ENCODE results near the gene COL13A1.

Gene COL13A1

DNA sequence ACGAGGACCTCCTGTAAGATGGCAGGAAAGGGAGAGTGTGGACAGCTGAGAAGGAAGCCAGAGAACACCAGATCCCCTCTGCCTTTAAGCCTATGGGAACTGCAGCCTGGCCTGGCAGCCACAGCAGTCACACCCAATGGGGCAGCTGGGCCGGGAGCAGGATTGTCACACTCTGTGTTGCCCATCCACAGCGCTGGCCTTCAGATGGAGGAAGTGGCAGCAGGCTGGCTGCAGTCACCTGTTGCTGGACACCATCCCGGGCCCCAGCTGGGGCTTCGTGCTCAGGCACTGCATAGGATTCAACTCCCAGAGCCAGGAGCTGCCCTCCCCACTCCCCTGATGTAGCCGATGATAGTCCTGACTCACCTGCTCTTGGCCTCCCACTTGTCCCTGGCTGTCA is 114.4 kb downstream of the COL13A1 start:
- no peak overlapping the region for H3K9ac ChIP-seq (ENCODE audit: low read length in 5 of 5)
- H3K9me3 ChIP-seq (ENCODE audit: control insufficient read depth in 5 of 5, low read length in 5 of 5) = no peaks in the 10 kb centered on the region
- H3K4me1 ChIP-seq (ENCODE audit: control insufficient read depth in 5 of 5, insufficient read depth in 5 of 5, low read length in 5 of 5) = peaks cover 5 to 20% (median 19%) of the 10 kb centered on the region in 5 donors
- H3K27me3 ChIP-seq (ENCODE audit: control insufficient read depth in 5 of 5, insufficient read depth in 4 of 5, low read length in 5 of 5) = peaks cover 3 to 20% (median 9%) of the 10 kb centered on the region in 5 donors
- H3K4me3 ChIP-seq (ENCODE audit: low read depth in 1 of 5, low read length in 5 of 5) = no peak overlapping the region
- no peak overlapping the region for H3K27ac ChIP-seq (ENCODE audit: low read depth, low read length)
- H3K36me3 ChIP-seq (ENCODE audit: control insufficient read depth in 5 of 5, insufficient read depth in 5 of 5, low read length in 5 of 5) = no peaks in the 10 kb centered on the region

DNA sequence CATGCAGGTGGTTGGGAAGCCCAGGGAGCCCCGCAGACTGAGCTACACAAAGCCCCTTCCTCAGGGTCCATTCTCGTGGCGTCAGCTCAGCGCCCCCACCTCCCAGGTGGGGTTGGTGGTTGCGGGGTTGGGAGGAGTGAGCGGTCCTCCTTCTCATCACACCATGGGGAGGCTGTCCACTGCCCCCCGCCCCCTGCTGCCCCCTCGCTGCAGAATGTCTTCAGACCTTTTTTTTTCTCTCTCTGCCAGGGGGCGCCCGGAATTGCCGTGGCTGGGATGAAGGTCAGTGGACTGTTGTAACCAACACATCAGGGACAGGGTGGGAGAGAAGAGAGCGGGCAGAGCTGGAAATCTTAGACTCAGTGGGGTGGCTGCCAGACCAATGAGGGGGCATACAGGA is 116.3 kb downstream of the COL13A1 start:
- Histone ChIP-seq H3K36me3 (ENCODE audit: control insufficient read depth in 5 of 5, insufficient read depth in 5 of 5, low read length in 5 of 5) (no peaks in the 10 kb centered on the region), H3K4me3 (ENCODE audit: low read depth in 1 of 5, low read length in 5 of 5) (no peak overlapping the region), H3K4me1 (ENCODE audit: control insufficient read depth in 5 of 5, insufficient read depth in 5 of 5, low read length in 5 of 5) (peaks cover 0 to 4% (median under 1%) of the 10 kb centered on the region in 5 donors), H3K9ac (ENCODE audit: low read length in 5 of 5) (no peak overlapping the region), H3K9me3 (ENCODE audit: control insufficient read depth in 5 of 5, low read length in 5 of 5) (no peaks in the 10 kb centered on the region), H3K27me3 (ENCODE audit: control insufficient read depth in 5 of 5, insufficient read depth in 4 of 5, low read length in 5 of 5) (peaks cover 6 to 23% (median 9%) of the 10 kb centered on the region in 5 donors), H3K27ac (ENCODE audit: low read depth, low read length) (no peak overlapping the region)

DNA sequence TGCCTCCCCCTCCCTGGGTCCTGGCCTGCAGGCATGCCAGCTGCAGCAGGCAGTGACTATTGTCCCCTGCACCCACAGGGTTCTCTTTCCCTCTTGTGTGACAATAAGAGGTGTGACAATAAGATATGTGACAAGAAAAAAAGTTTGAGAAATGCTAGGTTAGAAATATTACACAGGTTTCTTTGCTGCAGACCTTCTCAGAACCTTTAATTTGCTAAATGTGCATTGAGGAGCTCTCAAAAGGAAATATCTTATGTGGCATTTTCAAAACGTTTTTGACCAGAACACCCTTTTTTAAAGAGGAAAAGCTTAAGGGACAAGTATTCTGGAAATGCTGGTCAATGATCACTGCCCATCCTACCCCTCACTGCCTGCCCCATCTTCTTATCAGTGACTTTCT is 117.5 kb downstream of the COL13A1 start:
- no peak overlapping the region for H3K4me3 ChIP-seq (ENCODE audit: low read depth in 1 of 5, low read length in 5 of 5)
- no peaks in the 10 kb centered on the region for H3K9me3 ChIP-seq (ENCODE audit: control insufficient read depth in 5 of 5, low read length in 5 of 5)
- H3K27ac ChIP-seq (ENCODE audit: low read depth, low read length) = no peak overlapping the region
- H3K27me3 ChIP-seq (ENCODE audit: control insufficient read depth in 5 of 5, insufficient read depth in 4 of 5, low read length in 5 of 5) = peaks cover 6 to 26% (median 12%) of the 10 kb centered on the region in 5 donors
- H3K36me3 ChIP-seq (ENCODE audit: control insufficient read depth in 5 of 5, insufficient read depth in 5 of 5, low read length in 5 of 5) = no peaks in the 10 kb centered on the region
- H3K4me1 ChIP-seq (ENCODE audit: control insufficient read depth in 5 of 5, insufficient read depth in 5 of 5, low read length in 5 of 5) = peaks cover 0 to 4% (median 0%) of the 10 kb centered on the region in 5 donors
- H3K9ac ChIP-seq (ENCODE audit: low read length in 5 of 5) = no peak overlapping the region

DNA sequence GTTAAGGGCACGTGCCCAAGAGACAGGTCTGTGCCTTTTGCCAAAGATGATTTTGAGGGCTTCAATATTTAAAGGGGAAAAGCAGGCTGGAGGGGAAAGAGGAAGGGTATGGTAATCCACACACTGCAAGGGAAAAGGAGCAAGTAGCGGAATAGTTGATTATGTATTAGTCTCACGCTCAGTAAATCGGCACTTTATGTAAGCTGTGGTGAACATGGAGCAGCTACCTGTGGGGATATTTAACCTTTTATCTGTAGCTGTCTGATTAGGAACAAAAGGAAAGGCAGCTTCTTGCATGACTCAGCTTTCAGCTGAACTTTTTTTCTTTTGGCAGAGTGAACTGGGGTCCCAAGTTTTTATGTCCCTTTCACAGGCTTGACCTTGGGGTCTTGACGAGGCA is 123.4 kb downstream of the COL13A1 start:
- Histone ChIP-seq H3K4me1 (ENCODE audit: control insufficient read depth in 5 of 5, insufficient read depth in 5 of 5, low read length in 5 of 5) (no peaks in the 10 kb centered on the region), H3K9me3 (ENCODE audit: control insufficient read depth in 5 of 5, low read length in 5 of 5) (peaks cover 0 to 5% (median 0%) of the 10 kb centered on the region in 5 donors), H3K4me3 (ENCODE audit: low read depth in 1 of 5, low read length in 5 of 5) (no peak overlapping the region), H3K27me3 (ENCODE audit: control insufficient read depth in 5 of 5, insufficient read depth in 4 of 5, low read length in 5 of 5) (peaks cover 0 to 14% (median 4%) of the 10 kb centered on the region in 5 donors), H3K9ac (ENCODE audit: low read length in 5 of 5) (no peak overlapping the region), H3K36me3 (ENCODE audit: control insufficient read depth in 5 of 5, insufficient read depth in 5 of 5, low read length in 5 of 5) (no peaks in the 10 kb centered on the region), H3K27ac (ENCODE audit: low read depth, low read length) (no peak overlapping the region)

DNA sequence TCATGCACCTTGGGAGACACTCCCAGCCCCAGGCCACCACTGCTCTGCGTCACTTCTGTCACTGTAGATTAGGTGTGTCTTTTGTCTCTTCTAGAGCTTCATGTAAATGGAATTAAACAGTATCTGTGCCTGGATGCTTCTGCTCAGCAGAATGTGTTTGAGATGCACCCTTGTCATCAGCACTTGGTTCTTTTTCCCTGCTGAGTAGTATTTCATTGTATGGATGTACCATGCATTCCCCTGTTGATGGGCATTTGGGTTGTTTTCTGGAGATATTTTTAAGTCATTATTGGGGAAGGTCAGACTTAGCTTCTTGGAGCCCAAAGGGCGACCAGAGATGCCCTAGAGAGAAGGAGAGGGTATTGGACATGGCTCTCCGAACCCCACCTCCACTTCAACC is 126.6 kb downstream of the COL13A1 start:
- no peak overlapping the region for H3K27ac ChIP-seq (ENCODE audit: low read depth, low read length)
- H3K9me3 ChIP-seq (ENCODE audit: control insufficient read depth in 5 of 5, low read length in 5 of 5) = peaks cover 0 to 5% (median 0%) of the 10 kb centered on the region in 5 donors
- H3K4me3 ChIP-seq (ENCODE audit: low read depth in 1 of 5, low read length in 5 of 5) = no peak overlapping the region
- H3K4me1 ChIP-seq (ENCODE audit: control insufficient read depth in 5 of 5, insufficient read depth in 5 of 5, low read length in 5 of 5) = no peaks in the 10 kb centered on the region
- H3K36me3 ChIP-seq (ENCODE audit: control insufficient read depth in 5 of 5, insufficient read depth in 5 of 5, low read length in 5 of 5) = no peaks in the 10 kb centered on the region
- H3K27me3 ChIP-seq (ENCODE audit: control insufficient read depth in 5 of 5, insufficient read depth in 4 of 5, low read length in 5 of 5) = peaks cover 0 to 18% (median 4%) of the 10 kb centered on the region in 5 donors
- H3K9ac ChIP-seq (ENCODE audit: low read length in 5 of 5) = no peak overlapping the region

DNA sequence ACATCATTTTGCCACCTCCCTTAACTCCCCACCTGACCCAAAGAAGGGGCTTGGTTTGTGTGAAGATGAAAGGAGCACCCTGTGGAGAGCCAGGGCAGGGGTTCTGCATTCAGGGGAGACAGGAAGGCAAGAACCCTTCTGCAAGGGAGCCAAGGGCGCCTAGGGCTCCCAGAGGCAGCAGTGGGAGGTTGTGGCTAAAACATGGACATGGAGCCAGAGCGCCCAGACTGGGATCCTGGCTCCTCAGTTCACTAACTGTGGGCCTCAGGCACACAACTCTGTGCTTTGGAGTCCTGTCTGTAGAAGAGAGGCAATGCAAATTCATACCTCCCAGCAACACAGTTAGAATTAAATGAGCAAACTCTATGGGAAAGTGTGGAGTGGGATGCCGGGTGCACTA is 127.9 kb downstream of the COL13A1 start:
- Histone ChIP-seq H3K36me3 (ENCODE audit: control insufficient read depth in 5 of 5, insufficient read depth in 5 of 5, low read length in 5 of 5) (no peaks in the 10 kb centered on the region), H3K9ac (ENCODE audit: low read length in 5 of 5) (no peak overlapping the region), H3K9me3 (ENCODE audit: control insufficient read depth in 5 of 5, low read length in 5 of 5) (peaks cover 0 to 5% (median 0%) of the 10 kb centered on the region in 5 donors), H3K4me1 (ENCODE audit: control insufficient read depth in 5 of 5, insufficient read depth in 5 of 5, low read length in 5 of 5) (no peaks in the 10 kb centered on the region), H3K27ac (ENCODE audit: low read depth, low read length) (no peak overlapping the region), H3K27me3 (ENCODE audit: control insufficient read depth in 5 of 5, insufficient read depth in 4 of 5, low read length in 5 of 5) (peaks cover 0 to 15% (median 4%) of the 10 kb centered on the region in 5 donors), H3K4me3 (ENCODE audit: low read depth in 1 of 5, low read length in 5 of 5) (no peak overlapping the region)

DNA sequence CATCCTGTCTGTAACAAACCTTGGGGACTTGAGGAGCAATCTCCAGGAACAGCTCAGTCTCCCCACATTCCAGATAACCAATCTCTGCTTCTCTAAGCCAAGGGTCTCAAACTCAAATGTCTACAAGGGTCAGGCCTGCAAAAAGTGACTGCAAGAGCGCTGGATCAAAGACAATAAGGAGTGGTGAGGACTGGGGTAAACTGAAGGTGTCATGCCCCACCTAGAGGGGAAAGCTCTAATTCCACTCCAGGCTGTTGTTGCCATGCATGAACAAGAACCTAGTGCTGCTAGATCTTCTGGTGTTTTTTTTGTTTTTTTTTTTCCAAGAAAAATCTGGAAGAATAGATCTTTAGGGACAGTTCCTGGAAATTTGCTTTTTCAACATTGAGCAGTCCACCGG is 133.1 kb downstream of the COL13A1 start:
- Histone ChIP-seq H3K27ac (ENCODE audit: low read depth, low read length) (no peak overlapping the region), H3K36me3 (ENCODE audit: control insufficient read depth in 5 of 5, insufficient read depth in 5 of 5, low read length in 5 of 5) (no peaks in the 10 kb centered on the region), H3K4me3 (ENCODE audit: low read depth in 1 of 5, low read length in 5 of 5) (no peak overlapping the region), H3K27me3 (ENCODE audit: control insufficient read depth in 5 of 5, insufficient read depth in 4 of 5, low read length in 5 of 5) (peaks cover 0 to 15% (median 3%) of the 10 kb centered on the region in 5 donors), H3K9ac (ENCODE audit: low read length in 5 of 5) (no peak overlapping the region), H3K9me3 (ENCODE audit: control insufficient read depth in 5 of 5, low read length in 5 of 5) (no peaks in the 10 kb centered on the region), H3K4me1 (ENCODE audit: control insufficient read depth in 5 of 5, insufficient read depth in 5 of 5, low read length in 5 of 5) (peaks cover under 1 to 16% (median 3%) of the 10 kb centered on the region in 5 donors)

DNA sequence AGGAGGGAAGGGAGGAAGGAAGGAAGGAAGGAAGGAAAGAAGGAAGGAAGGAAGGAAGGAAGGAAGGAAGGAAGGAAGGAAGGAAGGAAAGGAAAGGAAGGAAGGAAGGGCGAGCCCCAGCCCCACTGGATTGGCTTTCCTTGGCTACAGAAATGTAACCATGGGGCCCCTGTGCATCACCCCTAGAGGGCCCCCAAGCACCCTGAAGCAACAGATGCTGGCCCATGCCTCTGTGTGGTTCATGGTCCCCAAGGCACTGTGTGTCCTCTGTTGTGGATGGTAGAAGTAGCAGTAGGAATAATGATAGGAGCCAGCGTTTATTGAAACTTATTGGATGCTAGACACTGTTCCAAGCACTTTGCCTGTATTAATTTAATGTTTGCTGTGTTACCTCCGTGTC is 134.4 kb downstream of the COL13A1 start:
- H3K27me3 ChIP-seq (ENCODE audit: control insufficient read depth in 5 of 5, insufficient read depth in 4 of 5, low read length in 5 of 5) = peaks cover 0 to 11% (median 0%) of the 10 kb centered on the region in 5 donors
- H3K27ac ChIP-seq (ENCODE audit: low read depth, low read length) = no peak overlapping the region
- peaks cover 0 to 4% (median 0%) of the 10 kb centered on the region in 5 donors for H3K9me3 ChIP-seq (ENCODE audit: control insufficient read depth in 5 of 5, low read length in 5 of 5)
- no peaks in the 10 kb centered on the region for H3K36me3 ChIP-seq (ENCODE audit: control insufficient read depth in 5 of 5, insufficient read depth in 5 of 5, low read length in 5 of 5)
- peaks cover 1 to 22% (median 8%) of the 10 kb centered on the region in 5 donors for H3K4me1 ChIP-seq (ENCODE audit: control insufficient read depth in 5 of 5, insufficient read depth in 5 of 5, low read length in 5 of 5)
- H3K4me3 ChIP-seq (ENCODE audit: low read depth in 1 of 5, low read length in 5 of 5) = no peak overlapping the region
- H3K9ac ChIP-seq (ENCODE audit: low read length in 5 of 5) = no peak overlapping the region

DNA sequence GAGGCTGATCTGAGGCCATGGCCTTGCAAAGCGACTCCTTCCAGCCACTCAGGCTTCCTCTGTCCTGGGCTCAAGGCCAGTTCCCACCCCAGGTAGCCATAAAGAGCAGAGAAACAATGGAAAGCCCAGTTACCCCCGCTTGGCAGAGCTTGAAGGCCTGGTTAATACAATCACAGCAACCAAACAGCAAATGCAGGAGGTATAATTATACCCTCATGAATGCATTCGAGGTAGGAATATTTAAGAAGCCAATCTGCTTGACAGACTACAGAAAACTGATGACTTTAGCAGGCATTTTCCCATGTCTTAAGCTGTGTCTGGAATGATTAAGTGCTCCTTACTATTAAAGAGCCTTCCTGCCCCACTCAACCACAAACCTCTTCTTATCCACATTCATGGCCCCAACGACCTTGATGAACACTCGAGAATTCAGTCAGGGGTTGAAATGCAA is 136.9 kb downstream of the COL13A1 start:
- peaks cover 1 to 22% (median 20%) of the 10 kb centered on the region in 5 donors for H3K4me1 ChIP-seq (ENCODE audit: control insufficient read depth in 5 of 5, insufficient read depth in 5 of 5, low read length in 5 of 5)
- peaks cover 0 to 8% (median 0%) of the 10 kb centered on the region in 5 donors for H3K9me3 ChIP-seq (ENCODE audit: control insufficient read depth in 5 of 5, low read length in 5 of 5)
- no peak overlapping the region for H3K4me3 ChIP-seq (ENCODE audit: low read depth in 1 of 5, low read length in 5 of 5)
- no peak overlapping the region for H3K9ac ChIP-seq (ENCODE audit: low read length in 5 of 5)
- no peaks in the 10 kb centered on the region for H3K36me3 ChIP-seq (ENCODE audit: control insufficient read depth in 5 of 5, insufficient read depth in 5 of 5, low read length in 5 of 5)
- no peaks in the 10 kb centered on the region for H3K27me3 ChIP-seq (ENCODE audit: control insufficient read depth in 5 of 5, insufficient read depth in 4 of 5, low read length in 5 of 5)
- H3K27ac ChIP-seq (ENCODE audit: low read depth, low read length) = no peak overlapping the region

DNA sequence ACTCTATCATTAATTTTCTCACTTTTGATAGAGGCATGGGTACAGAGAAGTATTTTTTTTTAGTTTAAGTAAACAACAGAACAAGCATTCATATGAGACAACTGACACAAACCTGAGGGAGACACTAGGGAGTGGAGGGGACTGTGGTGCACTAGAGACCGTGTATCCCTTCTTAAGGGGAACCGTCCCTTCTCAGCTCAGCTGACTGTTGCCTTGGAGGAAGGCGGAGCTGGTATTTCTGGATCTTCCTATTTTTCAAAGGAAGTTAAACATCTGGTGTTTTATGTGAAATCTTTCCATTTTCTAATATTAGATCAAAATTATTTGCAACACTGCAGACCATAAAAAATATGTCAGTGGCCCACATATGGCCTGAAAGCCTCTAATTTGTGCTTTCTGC is 137.4 kb downstream of the COL13A1 start:
- Histone ChIP-seq H3K9me3 (ENCODE audit: control insufficient read depth in 5 of 5, low read length in 5 of 5) (peaks cover 0 to 8% (median 0%) of the 10 kb centered on the region in 5 donors), H3K4me1 (ENCODE audit: control insufficient read depth in 5 of 5, insufficient read depth in 5 of 5, low read length in 5 of 5) (peaks cover 1 to 22% (median 20%) of the 10 kb centered on the region in 5 donors), H3K36me3 (ENCODE audit: control insufficient read depth in 5 of 5, insufficient read depth in 5 of 5, low read length in 5 of 5) (no peaks in the 10 kb centered on the region), H3K27ac (ENCODE audit: low read depth, low read length) (no peak overlapping the region), H3K4me3 (ENCODE audit: low read depth in 1 of 5, low read length in 5 of 5) (no peak overlapping the region), H3K9ac (ENCODE audit: low read length in 5 of 5) (no peak overlapping the region), H3K27me3 (ENCODE audit: control insufficient read depth in 5 of 5, insufficient read depth in 4 of 5, low read length in 5 of 5) (no peaks in the 10 kb centered on the region)
